Skeletal muscle satellite cell (primary cell): Measurements from ENCODE around the gene GPC3. TPM values are rescaled to one million over a fixed set of nuclear protein-coding genes. Genes with fewer than 3 reads are reported as not detected.

ENCODE experiments used
- H3K27me3 ChIP-seq: 2 replicates; pipeline ENCODE4 v1.7.0; 2013; ENCODE audit warnings: low read length; ENCODE audit not compliant: control insufficient read depth, insufficient read depth
- H3K36me3 ChIP-seq: 2 replicates; pipeline ENCODE4 v1.7.0; 2013; ENCODE audit warnings: mild to moderate bottlenecking, control low read depth, low read length; ENCODE audit not compliant: insufficient read depth
- H3K4me1 ChIP-seq: 2 replicates; pipeline ENCODE4 v1.7.0; 2013; ENCODE audit warnings: low read length; ENCODE audit not compliant: control insufficient read depth, insufficient read depth
- H3K4me2 ChIP-seq: 2 replicates; pipeline ENCODE4 v1.7.0; 2013; ENCODE audit warnings: mild to moderate bottlenecking, low read length
- H3K4me3 ChIP-seq: 2 replicates; pipeline ENCODE4 v1.7.0; 2013; ENCODE audit warnings: low read length
- H3K9ac ChIP-seq: 2 replicates; pipeline ENCODE4 v1.7.0; 2013; ENCODE audit warnings: mild to moderate bottlenecking, low read depth, low read length, moderate library complexity
- H3K9me3 ChIP-seq: replicated peaks from 2 replicates; pipeline ENCODE4 v1.7.0; 2013; ENCODE audit warnings: mild to moderate bottlenecking, control low read depth, low read length
- small RNA-seq: library from RNA; depleted of rRNA; stranded (forward); fragments of <200 nt; gene quantifications from one replicate; pipeline ENCODE3, GENCODE V24; 2012

GPC3 gene

DNA sequence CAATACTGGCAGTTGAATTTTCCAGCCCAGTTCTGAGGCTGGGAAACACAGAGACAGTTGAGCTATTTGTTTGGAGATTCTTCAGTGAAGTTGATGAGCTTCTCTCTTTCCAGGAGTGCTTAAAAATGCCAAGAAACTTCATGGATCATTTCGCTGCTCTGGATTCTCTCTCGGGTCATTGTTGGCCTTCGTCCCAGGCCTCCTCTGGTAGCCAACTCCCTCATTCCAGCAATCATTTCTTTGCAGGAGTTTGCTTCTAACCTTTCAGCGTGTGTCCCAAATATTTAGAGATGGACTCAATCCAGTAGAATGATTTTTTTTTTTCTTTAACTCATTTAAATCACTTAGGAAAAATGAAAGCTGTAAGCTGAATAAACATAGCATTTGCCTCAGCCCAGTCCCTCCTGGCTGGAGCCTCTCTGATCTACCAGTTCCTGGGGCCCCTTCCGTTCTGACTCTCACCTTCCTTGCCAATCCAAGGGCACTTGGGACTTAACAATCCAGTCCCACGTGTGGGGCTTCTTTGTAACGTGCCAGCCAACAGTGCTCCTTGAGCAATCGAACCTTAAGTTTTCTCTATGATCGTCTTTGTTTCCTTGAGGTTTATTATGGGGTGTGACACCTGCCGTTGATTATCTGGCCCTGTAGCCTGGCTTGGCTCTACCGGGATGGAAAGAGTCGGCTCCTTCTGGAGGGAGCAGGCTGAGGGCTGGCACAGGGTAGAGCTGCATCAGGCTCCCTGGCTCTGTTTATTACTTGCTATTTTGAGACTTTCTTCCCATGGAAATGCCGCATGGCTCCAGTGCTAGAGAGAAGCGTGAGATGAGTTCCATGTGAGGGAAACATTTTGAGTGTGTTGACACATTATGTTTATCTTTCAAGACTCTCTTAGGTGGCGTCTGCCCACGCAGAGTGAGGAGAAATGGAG lies 489.7 kb downstream of the GPC3 start:
- Histone ChIP-seq H3K9ac (no peak overlapping the region), H3K4me1 (peaks cover 4% of the 10 kb centered on the region), H3K27me3 (peaks cover 12% of the 10 kb centered on the region), H3K4me2 (no peak overlapping the region), H3K9me3 (no peaks in the 10 kb centered on the region), H3K4me3 (no peak overlapping the region), H3K36me3 (no peaks in the 10 kb centered on the region)

- no peaks in the 10 kb centered on the region for H3K36me3 ChIP-seq
- H3K9ac ChIP-seq = no peak overlapping the region
- peaks cover 4% of the 10 kb centered on the region for H3K4me1 ChIP-seq
- H3K9me3 ChIP-seq = no peaks in the 10 kb centered on the region
- H3K4me3 ChIP-seq = no peak overlapping the region
- peaks cover 8% of the 10 kb centered on the region for H3K27me3 ChIP-seq
- no peak overlapping the region for H3K4me2 ChIP-seq
Observed at GRCh38 chrX:133493366-133493765, 492.0 kb downstream of the GPC3 start.

GRCh38 chrX:133490955-133491354 lies 494.4 kb downstream of the GPC3 start:
- Histone ChIP-seq H3K27me3 (peaks cover 3% of the 10 kb centered on the region), H3K4me1 (peaks cover 3% of the 10 kb centered on the region), H3K9me3 (no peaks in the 10 kb centered on the region), H3K9ac (no peak overlapping the region), H3K36me3 (no peaks in the 10 kb centered on the region), H3K4me3 (no peak overlapping the region), H3K4me2 (no peak overlapping the region)

Small RNA genes within 50 kb of the gene (small RNA-seq; reads per million reads assigned to genes)
- not detected for gene RNU6-203P
